ENCODE results near the gene HABP2.

The HABP2 gene

GRCh38 chr10:113557424-113557862 lies 4.6 kb downstream of the HABP2 start:
- no peak for DNase-seq (ENCODE audit: low spot score)

GRCh38 chr10:113557903-113558321 lies 5.1 kb downstream of the HABP2 start:
- no peak for DNase-seq (ENCODE audit: low spot score)

GRCh38 chr10:113560071-113560470 lies 7.2 kb downstream of the HABP2 start:
- DNase-seq (ENCODE audit: low spot score), result no peak

GRCh38 chr10:113561214-113561613 lies 8.4 kb downstream of the HABP2 start:
- no peak for DNase-seq (ENCODE audit: low spot score)

- no peak for DNase-seq (ENCODE audit: low spot score)
These were observed 9.2 kb downstream of the HABP2 start for GRCh38 chr10:113562069-113562468.

GRCh38 chr10:113562704-113563103 lies 9.9 kb downstream of the HABP2 start:
- no peak for DNase-seq (ENCODE audit: low spot score)

GRCh38 chr10:113563306-113564088 lies 10.6 kb downstream of the HABP2 start:
- DNase-seq (ENCODE audit: low spot score), result peak; percentile 86

- DNase-seq (ENCODE audit: low spot score), result no peak
These were observed 12.5 kb downstream of the HABP2 start for GRCh38 chr10:113565364-113565763.

GRCh38 chr10:113566888-113567287 lies 14.0 kb downstream of the HABP2 start:
- no peak for DNase-seq (ENCODE audit: low spot score)

GRCh38 chr10:113569576-113569975 lies 16.7 kb downstream of the HABP2 start:
- DNase-seq (ENCODE audit: low spot score), result peak; percentile 73

GRCh38 chr10:113572520-113573290 lies 19.9 kb downstream of the HABP2 start:
- no peak for DNase-seq (ENCODE audit: low spot score)

- DNase-seq (ENCODE audit: low spot score), result no peak
These were observed 20.5 kb downstream of the HABP2 start for GRCh38 chr10:113573368-113573767.

GRCh38 chr10:113576852-113577251 lies 24.0 kb downstream of the HABP2 start:
- DNase-seq (ENCODE audit: low spot score), result no peak

- no peak for DNase-seq (ENCODE audit: low spot score)
These were observed 25.9 kb downstream of the HABP2 start for GRCh38 chr10:113578773-113579172.

- no peak for DNase-seq (ENCODE audit: low spot score)
These were observed 28.2 kb downstream of the HABP2 start for GRCh38 chr10:113581092-113581491.

- no peak for DNase-seq (ENCODE audit: low spot score)
These were observed 30.7 kb downstream of the HABP2 start for GRCh38 chr10:113583571-113583970.

GRCh38 chr10:113585949-113586348 lies 33.1 kb downstream of the HABP2 start:
- no peak for DNase-seq (ENCODE audit: low spot score)

- DNase-seq (ENCODE audit: low spot score), result no peak
These were observed 36.4 kb downstream of the HABP2 start for GRCh38 chr10:113589201-113589770.

- no peak for DNase-seq (ENCODE audit: low spot score)
These were observed 37.7 kb downstream of the HABP2 start for GRCh38 chr10:113590581-113590980.

- DNase-seq (ENCODE audit: low spot score), result no peak
These were observed 39.5 kb downstream of the HABP2 start for GRCh38 chr10:113592380-113592779.

GRCh38 chr10:113594652-113595051 lies 41.8 kb downstream of the HABP2 start:
- peak; percentile 36 for DNase-seq (ENCODE audit: low spot score)

GRCh38 chr10:113600569-113600968 lies 47.7 kb downstream of the HABP2 start:
- no peak for DNase-seq (ENCODE audit: low spot score)

Measured in left forelimb (tissue), 1 donor.